Stimulated activated naive B cell treated with anti-CD40 and anti-IgM and Interleukin-4, amounts not matched to agents 10 μg/mL and 1 μg/mL and 100 μg/mL, for 72 hours (primary cell): ENCODE measurements around the gene GRK5.
A peak's percentile ranks its signal among the peaks of the same experiment; 100 is the strongest.

Experiments used
- ATAC-seq, 2 donors: fragments of 150-1000 bp; cut with Tn5 transposase; replicated peaks; 2 replicates each; pipeline ENCODE4 v1.10.0; 2021; ENCODE audit warnings: moderate library complexity in 1 of 2
- DNase-seq: peaks from one replicate; pipeline ENCODE4 v3.0.0; 2021
- H3K27ac Mint-ChIP-seq: one replicate; pipeline ENCODE4 v1.8.0; 2022; ENCODE audit warnings: mild to moderate bottlenecking, mixed read lengths
- H3K27me3 Mint-ChIP-seq, 2 donors: one replicate each; pipeline ENCODE4 v1.8.0; 2022; ENCODE audit warnings: mixed read lengths in 2 of 2
- H3K36me3 Mint-ChIP-seq, 2 donors: one replicate each; pipeline ENCODE4 v1.8.0; 2022; ENCODE audit warnings: mixed read lengths in 2 of 2, mild to moderate bottlenecking in 1 of 2
- H3K4me1 Mint-ChIP-seq, 2 donors: one replicate each; pipeline ENCODE4 v1.8.0; 2022; ENCODE audit warnings: mixed read lengths in 2 of 2, mild to moderate bottlenecking in 1 of 2
- H3K4me3 Mint-ChIP-seq, 2 donors: one replicate each; pipeline ENCODE4 v1.8.0; 2022; ENCODE audit warnings: mild to moderate bottlenecking in 2 of 2, mixed read lengths in 2 of 2, moderate library complexity in 1 of 2
- H3K9me3 Mint-ChIP-seq, 2 donors: one replicate each; pipeline ENCODE4 v1.8.0; 2022; ENCODE audit warnings: mixed read lengths in 2 of 2, mild to moderate bottlenecking in 1 of 2

Gene GRK5

GRCh38 chr10:119441151-119441821 is 233.9 kb downstream of the GRK5 start:
- Mint-ChIP-seq H3K4me1 (peaks cover 18 to 29% of the 10 kb centered on the region in 2 donors), H3K36me3 (peaks cover 9 to 11% of the 10 kb centered on the region in 2 donors), H3K27me3 (no peaks in the 10 kb centered on the region), H3K9me3 (no peaks in the 10 kb centered on the region), H3K4me3 (no peak overlapping the region), H3K27ac (no peak overlapping the region)
- no peak for DNase-seq
- ATAC-seq: no peak

DNA sequence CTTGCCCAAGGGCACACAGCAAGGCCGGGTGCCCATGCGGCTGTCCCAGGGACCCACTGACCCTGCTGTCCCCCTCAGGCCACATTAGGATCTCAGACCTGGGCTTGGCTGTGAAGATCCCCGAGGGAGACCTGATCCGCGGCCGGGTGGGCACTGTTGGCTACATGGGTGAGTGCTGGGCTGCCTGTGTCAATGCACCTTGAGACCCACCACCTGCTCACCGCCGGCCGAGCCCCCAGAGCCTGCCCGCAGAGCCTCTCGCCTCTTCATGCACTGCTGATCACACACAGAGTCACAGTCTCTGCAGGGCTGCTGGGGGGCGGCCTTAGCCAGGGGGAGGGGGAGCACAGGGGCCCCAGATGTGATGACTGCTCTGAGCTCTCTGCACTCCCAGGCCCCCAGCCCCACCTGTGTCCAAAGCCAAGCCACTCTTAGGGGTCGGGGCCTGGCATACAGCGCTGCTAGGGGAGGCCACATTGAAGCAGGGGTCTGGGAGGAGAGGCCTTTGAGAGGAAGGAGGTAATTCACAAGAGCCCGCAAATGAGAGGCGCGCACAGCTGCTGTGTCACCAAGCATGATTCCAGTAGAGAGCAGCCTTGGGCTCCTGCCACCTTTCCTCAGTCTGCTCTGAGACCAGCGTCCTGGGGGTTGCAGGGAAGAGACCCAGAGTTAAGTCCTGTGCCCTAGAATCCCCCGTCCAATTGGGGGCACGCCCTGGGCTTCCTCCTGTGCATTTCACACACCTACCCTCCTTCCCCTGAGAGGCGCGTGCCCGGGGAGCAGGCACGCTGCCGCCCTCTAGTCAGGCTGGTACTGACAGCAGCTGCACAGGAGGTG is 234.8 kb downstream of the GRK5 start:
- Mint-ChIP-seq H3K27ac (no peak overlapping the region), H3K27me3 (no peaks in the 10 kb centered on the region), H3K9me3 (no peaks in the 10 kb centered on the region), H3K4me1 (peaks cover 19 to 29% of the 10 kb centered on the region in 2 donors), H3K36me3 (peaks cover 9 to 20% of the 10 kb centered on the region in 2 donors), H3K4me3 (no peak overlapping the region)
- no peak for DNase-seq
- peak; percentile 34 to 44 for ATAC-seq

DNA sequence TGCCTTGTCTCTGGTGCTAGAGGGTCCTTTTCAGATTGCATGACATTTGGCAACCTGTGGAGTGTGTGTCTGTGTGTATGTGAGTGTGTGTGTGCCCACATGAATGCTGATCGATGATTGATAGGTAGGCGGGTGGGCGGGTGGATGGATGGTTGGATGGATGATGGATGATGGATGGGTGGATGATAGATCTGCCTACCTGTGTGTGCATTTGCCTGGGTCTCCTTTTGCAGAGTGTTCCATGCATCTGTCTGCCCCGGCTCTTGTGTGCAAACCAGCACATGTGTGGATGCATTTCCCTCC is 235.3 kb downstream of the GRK5 start:
- Mint-ChIP-seq H3K36me3 (peaks cover 9 to 25% of the 10 kb centered on the region in 2 donors), H3K4me3 (no peak overlapping the region), H3K27ac (no peak overlapping the region), H3K9me3 (no peaks in the 10 kb centered on the region), H3K4me1 (peaks cover 21 to 29% of the 10 kb centered on the region in 2 donors), H3K27me3 (no peaks in the 10 kb centered on the region)
- no peak for DNase-seq
- no peak for ATAC-seq

DNA sequence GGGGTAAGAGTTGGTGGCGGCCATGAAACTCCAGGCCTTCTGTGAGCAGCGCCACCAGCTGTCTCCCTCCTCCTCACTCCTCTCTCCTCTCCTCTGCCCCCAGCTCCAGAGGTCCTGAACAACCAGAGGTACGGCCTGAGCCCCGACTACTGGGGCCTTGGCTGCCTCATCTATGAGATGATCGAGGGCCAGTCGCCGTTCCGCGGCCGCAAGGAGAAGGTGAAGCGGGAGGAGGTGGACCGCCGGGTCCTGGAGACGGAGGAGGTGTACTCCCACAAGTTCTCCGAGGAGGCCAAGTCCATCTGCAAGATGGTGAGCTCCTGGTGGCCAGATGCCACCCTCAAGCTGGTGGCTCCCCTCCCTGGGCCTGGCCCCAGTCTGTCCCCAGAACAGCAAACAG is 236.1 kb downstream of the GRK5 start:
- DNase-seq (no peak), ATAC-seq (no peak)
- Mint-ChIP-seq H3K9me3 (no peaks in the 10 kb centered on the region), H3K4me3 (no peak overlapping the region), H3K27ac (no peak overlapping the region), H3K36me3 (peaks cover 9 to 28% of the 10 kb centered on the region in 2 donors), H3K4me1 (peaks cover 21 to 29% of the 10 kb centered on the region in 2 donors), H3K27me3 (no peaks in the 10 kb centered on the region)

DNA sequence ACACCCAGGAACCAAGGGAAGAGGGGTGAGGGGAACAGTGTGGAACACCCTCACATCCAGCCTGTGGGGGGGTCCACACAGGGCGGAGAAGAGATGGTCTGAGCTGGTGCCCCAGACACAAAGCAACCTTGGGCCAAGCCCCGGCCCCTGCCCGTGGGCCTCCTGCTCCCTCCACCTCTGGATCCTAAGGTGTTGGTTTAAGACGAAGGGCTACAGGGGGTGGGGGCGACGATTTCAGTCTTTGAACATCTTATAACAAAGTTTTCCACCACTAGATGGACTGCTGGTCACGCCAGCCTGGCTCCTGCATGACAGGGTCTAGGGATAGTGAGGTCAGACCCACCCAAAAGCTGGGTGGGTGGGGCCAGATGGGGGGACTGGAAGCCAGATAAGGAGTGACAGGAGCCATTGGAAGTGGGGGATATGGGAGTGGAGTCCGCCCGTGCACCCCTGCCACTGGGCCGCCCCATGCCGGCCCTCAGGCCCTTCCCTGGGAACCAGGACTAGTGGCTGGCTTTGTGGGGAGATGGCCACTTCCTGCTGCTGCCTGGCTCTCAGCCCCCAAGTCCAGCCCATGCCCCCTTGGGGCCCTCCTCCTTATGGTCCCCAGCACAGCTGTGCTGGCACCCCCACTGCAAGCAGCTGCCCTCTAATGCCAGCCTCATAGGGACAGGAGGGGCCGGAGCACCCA is 236.7 kb downstream of the GRK5 start:
- Mint-ChIP-seq H3K4me3 (no peak overlapping the region), H3K4me1 (peaks cover 23 to 33% of the 10 kb centered on the region in 2 donors), H3K9me3 (no peaks in the 10 kb centered on the region), H3K27ac (peak overlapping the region; percentile 71), H3K27me3 (no peaks in the 10 kb centered on the region), H3K36me3 (peaks cover 9 to 30% of the 10 kb centered on the region in 2 donors)
- DNase-seq (no peak), ATAC-seq (no peak)

DNA sequence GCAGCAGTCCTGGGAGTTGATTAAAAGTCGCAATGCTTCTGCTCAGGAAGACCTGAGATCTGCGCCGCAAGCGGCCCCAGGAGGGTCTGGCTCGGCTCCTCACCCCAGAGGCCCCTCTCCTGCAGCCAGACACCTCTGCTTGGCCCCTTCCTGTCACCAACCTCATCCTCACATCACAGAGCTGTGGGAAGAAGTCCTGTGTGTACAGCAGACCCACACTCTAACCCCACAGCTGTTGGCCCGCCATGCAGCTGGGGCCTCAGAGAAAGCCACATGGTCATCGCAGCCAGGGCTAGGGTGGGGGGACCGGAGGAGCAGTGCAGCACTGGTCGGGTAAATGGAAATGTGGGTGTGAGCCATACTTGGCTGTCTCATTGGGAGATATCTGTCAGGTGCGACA is 237.5 kb downstream of the GRK5 start:
- Mint-ChIP-seq H3K27me3 (no peaks in the 10 kb centered on the region), H3K36me3 (peaks cover 12 to 33% of the 10 kb centered on the region in 2 donors), H3K4me1 (peaks cover 29 to 41% of the 10 kb centered on the region in 2 donors), H3K4me3 (no peak overlapping the region), H3K27ac (no peak overlapping the region), H3K9me3 (no peaks in the 10 kb centered on the region)
- ATAC-seq: no peak
- DNase-seq: no peak

DNA sequence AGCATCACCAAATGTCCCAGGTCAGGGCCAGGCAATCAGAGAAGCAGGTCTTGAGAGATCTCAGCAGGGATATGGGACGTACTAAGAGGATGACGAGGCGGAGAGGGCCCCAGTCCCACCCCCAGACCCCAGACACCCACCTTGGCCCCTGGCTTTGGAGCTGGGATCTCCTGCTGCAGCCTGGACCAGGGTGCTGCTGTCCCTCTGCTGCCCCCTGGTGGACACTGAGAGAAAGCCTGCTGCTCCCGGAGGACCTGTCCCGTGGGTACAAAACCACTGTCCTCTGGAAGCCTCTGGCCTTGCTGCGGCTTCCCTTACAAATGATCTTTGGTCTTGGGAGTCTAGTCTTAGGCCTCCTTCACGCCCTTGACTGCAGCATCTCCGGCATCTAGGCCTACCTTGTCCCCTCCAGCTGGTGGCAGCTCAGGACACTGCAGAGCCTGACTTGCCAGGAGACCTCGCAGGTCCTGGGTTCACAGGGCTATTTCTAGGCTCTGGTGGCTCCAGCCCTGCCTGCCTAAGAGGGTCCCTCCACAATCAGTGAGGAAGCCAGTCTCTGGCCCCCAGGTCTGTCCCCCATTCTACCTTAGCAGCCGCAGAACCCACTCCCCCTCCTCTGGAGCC is 238.1 kb downstream of the GRK5 start:
- Mint-ChIP-seq H3K27ac (no peak overlapping the region), H3K9me3 (no peaks in the 10 kb centered on the region), H3K36me3 (peaks cover 16 to 38% of the 10 kb centered on the region in 2 donors), H3K27me3 (no peaks in the 10 kb centered on the region), H3K4me1 (peaks cover 33 to 46% of the 10 kb centered on the region in 2 donors), H3K4me3 (no peak overlapping the region)
- peak; percentile 78 to 79 for ATAC-seq
- DNase-seq: peak; percentile 64

DNA sequence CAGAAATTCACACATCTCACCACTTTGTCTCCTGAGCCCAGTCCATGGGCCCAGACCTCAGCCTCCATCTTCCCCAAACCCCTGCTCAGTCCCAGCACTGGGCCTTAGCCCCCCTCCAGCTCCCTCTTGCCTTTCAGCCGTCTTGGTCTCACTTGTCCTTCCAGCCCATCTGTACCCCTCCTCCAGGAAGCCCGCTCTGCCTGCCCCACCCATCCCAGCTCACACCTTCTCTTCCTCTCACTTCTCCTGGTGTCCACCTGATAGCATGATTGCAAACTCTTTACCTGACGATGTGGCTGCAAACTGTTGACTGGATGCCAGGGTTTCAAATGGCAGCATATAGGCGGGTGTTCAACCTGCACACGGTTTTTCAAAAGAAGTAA is 238.6 kb downstream of the GRK5 start:
- peaks cover 33 to 46% of the 10 kb centered on the region in 2 donors for H3K4me1 Mint-ChIP-seq
- H3K9me3 Mint-ChIP-seq: no peaks in the 10 kb centered on the region
- peaks cover 16 to 38% of the 10 kb centered on the region in 2 donors for H3K36me3 Mint-ChIP-seq
- DNase-seq: no peak
- no peaks in the 10 kb centered on the region for H3K27me3 Mint-ChIP-seq
- H3K4me3 Mint-ChIP-seq: no peak overlapping the region
- ATAC-seq: no peak
- H3K27ac Mint-ChIP-seq: no peak overlapping the region

DNA sequence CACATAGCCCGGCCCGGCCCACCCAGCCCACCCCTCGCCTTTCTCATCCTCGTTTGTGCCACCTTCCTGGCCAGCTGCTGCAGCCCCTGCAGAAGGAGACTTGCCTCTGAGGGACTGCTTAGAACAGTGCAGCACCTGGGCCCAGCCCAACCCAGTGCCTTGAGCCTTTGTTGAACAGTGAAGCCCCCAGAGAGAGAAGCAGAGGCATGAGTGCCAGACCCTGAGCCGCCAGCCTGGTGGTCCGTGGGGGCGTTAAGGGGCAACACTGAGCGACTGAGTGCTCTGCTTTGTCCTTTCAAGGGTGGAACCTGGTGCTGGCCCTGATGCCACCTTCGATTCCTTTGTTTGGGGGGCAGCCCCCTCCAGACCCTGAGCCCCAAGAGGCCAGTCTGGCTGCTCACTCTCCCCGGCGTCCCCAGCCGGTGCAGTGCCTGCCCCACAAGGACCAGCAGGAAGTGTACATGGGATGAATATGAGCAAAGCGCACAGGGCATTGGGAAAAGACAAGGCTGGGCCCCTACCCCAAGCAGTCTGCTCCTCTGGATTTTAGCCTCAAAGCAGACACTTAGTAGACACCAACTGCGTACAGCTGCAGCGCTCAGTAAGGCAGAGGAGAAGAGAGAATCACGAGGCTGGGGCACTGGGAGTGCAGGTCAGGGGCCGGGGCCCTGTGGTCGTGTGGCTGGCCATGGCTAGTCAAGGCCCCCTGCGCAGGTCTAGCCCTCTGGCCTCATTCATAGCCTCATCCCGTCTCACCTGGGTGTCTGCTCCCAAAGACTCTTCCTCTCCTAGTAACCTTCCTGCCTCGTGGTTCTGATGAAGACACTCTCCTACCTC is 239.3 kb downstream of the GRK5 start:
- Mint-ChIP-seq H3K27ac (no peak overlapping the region), H3K4me3 (no peak overlapping the region), H3K9me3 (no peaks in the 10 kb centered on the region), H3K27me3 (no peaks in the 10 kb centered on the region), H3K4me1 (peaks cover 32 to 43% of the 10 kb centered on the region in 2 donors), H3K36me3 (peaks cover 18 to 43% of the 10 kb centered on the region in 2 donors)
- DNase-seq (no peak), ATAC-seq (no peak)

GRCh38 chr10:119447421-119447820 is 240.1 kb downstream of the GRK5 start:
- Mint-ChIP-seq H3K27me3 (no peaks in the 10 kb centered on the region), H3K27ac (no peak overlapping the region), H3K9me3 (no peaks in the 10 kb centered on the region), H3K36me3 (peaks cover 18 to 45% of the 10 kb centered on the region in 2 donors), H3K4me3 (no peak overlapping the region), H3K4me1 (peaks cover 29 to 36% of the 10 kb centered on the region in 2 donors)
- no peak for ATAC-seq
- DNase-seq: no peak

DNA sequence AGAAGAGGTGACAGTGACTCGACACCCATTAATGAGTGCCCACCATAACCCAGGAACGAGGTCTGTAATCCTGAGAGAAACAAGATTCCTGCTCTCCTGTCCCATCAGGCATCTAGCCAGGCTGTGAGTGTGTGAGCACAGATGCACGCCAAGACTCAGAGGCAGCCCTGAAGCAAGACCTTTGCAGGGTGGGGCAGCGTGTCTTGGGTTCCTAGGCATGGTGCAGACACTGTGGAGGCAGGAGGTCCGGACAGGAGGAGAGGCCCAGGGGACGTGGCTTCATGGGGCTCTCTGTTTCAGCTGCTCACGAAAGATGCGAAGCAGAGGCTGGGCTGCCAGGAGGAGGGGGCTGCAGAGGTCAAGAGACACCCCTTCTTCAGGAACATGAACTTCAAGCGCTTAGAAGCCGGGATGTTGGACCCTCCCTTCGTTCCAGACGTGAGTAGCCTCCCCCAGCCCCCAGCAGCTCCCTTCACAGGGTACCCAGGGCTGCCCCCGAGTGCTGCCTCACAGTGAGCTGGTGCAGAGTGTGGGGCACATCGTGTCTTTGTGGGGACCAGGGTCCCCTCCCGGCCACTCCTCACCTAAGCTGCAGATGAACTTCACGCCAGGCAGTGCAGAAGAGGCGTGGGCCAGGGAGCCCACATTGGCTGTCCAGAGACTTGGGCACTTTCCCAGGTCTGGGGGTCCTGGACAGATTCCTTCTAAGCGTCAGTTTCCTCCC is 240.6 kb downstream of the GRK5 start:
- ATAC-seq: no peak
- Mint-ChIP-seq H3K4me1 (peaks cover 25 to 32% of the 10 kb centered on the region in 2 donors), H3K27ac (no peak overlapping the region), H3K27me3 (no peaks in the 10 kb centered on the region), H3K36me3 (peaks cover 21 to 45% of the 10 kb centered on the region in 2 donors), H3K9me3 (no peaks in the 10 kb centered on the region), H3K4me3 (no peak overlapping the region)
- no peak for DNase-seq

GRCh38 chr10:119448628-119449584 is 241.5 kb downstream of the GRK5 start:
- ATAC-seq (no peak), DNase-seq (no peak)
- Mint-ChIP-seq H3K4me3 (no peak overlapping the region), H3K27ac (no peak overlapping the region), H3K4me1 (peaks cover 26 to 33% of the 10 kb centered on the region in 2 donors), H3K27me3 (no peaks in the 10 kb centered on the region), H3K36me3 (peaks cover 24 to 50% of the 10 kb centered on the region in 2 donors), H3K9me3 (no peaks in the 10 kb centered on the region)
